Right atrium auricular region (tissue), 2 donors: ENCODE measurements around the gene CEP20. TPM values are rescaled to one million over a fixed set of nuclear protein-coding genes. Genes with fewer than 3 reads are reported as not detected.

Experiments
- DNase-seq: peaks from one replicate; pipeline ENCODE4 v3.0.0-alpha.2; 2019; ENCODE audit warnings: low spot score
- H3K27ac ChIP-seq, 2 donors: fragments of 200-600 bp; sonication (generic); 1 replicate in 1 of 2; 2 replicates in 1 of 2; pipeline ENCODE4 v1.5.1; 2016 to 2019
- H3K27me3 ChIP-seq, 2 donors: fragments of 200-600 bp; sonication (generic); one replicate each; pipeline versions ENCODE4 v1.5.1 to v1.6.0; 2017 to 2019
- H3K36me3 ChIP-seq: fragments of 200-600 bp; sonication (generic); one replicate; pipeline ENCODE4 v1.5.1; 2016
- H3K4me1 ChIP-seq, 2 donors: fragments of 200-600 bp; sonication (generic); one replicate each; pipeline versions ENCODE4 v1.5.1 to v1.6.0; 2017 to 2019
- H3K4me3 ChIP-seq, 2 donors: fragments of 200-600 bp; sonication (generic); 1 replicate in 1 of 2; 2 replicates in 1 of 2; pipeline ENCODE4 v1.5.1; 2017 to 2019; ENCODE audit warnings: mild to moderate bottlenecking in 1 of 2, moderate library complexity in 1 of 2
- H3K9me3 ChIP-seq, 2 donors: fragments of 200-600 bp; sonication (generic); one replicate each; pipeline ENCODE4 v1.5.1; 2019
- CTCF ChIP-seq, 2 donors: fragments of 200-600 bp; sonication (generic); IDR thresholded peaks; one replicate each; pipeline ENCODE4 v1.5.1; 2019; ENCODE audit warnings: antibody characterized with exemption in 2 of 2
- total RNA-seq, 2 donors: library from RNA; depleted of rRNA; stranded (reverse); fragments of >200 nt; gene quantifications; one replicate each; pipeline ENCODE4 v1.1.0, GENCODE V29; 2016

Gene CEP20
- total RNA-seq, 2 donors from 2014 or later: 20.1 to 35.9 TPM

- no peaks in the 10 kb centered on the region for H3K36me3 ChIP-seq
- H3K27me3 ChIP-seq: peaks cover 3 to 7% of the 10 kb centered on the region in 2 donors
- DNase-seq: no peak
- peaks cover 0 to 23% of the 10 kb centered on the region in 2 donors for H3K4me1 ChIP-seq
- TF ChIP-seq CTCF (IDR thresholded peaks at IDR 0.05): no peak
- no peaks in the 10 kb centered on the region for H3K9me3 ChIP-seq
- H3K27ac ChIP-seq: peak within 1 kb of the TSS; percentile 35 to 79
- peak within 1 kb of the TSS; percentile 46 to 47 for H3K4me3 ChIP-seq
Measured at GRCh38 chr16:15856901-15857698, 31.3 kb downstream of the CEP20 start, which contains the start of gene MYH11. MYH11 (minus strand) TSS chr16:15857028; CDS start chr16:15838252, 18,776 bp downstream.

- Histone ChIP-seq H3K27me3 (peaks cover 3 to 7% of the 10 kb centered on the region in 2 donors), H3K4me1 (peaks cover 0 to 23% of the 10 kb centered on the region in 2 donors), H3K9me3 (no peaks in the 10 kb centered on the region), H3K4me3 (peak overlapping the region; percentile 46 to 47), H3K36me3 (no peaks in the 10 kb centered on the region), H3K27ac (peak overlapping the region in 1 of 2 donors; percentile 79)
- DNase-seq: no peak
- no peak for TF ChIP-seq CTCF (IDR thresholded peaks at IDR 0.05)
Measured at GRCh38 chr16:15856182-15856581, 32.2 kb downstream of the CEP20 start.

- Histone ChIP-seq H3K4me3 (peak overlapping the region; percentile 7 to 46), H3K36me3 (no peaks in the 10 kb centered on the region), H3K4me1 (peaks cover 0 to 23% of the 10 kb centered on the region in 2 donors), H3K9me3 (no peaks in the 10 kb centered on the region), H3K27ac (peak overlapping the region in 1 of 2 donors; percentile 79), H3K27me3 (peaks cover 3 to 7% of the 10 kb centered on the region in 2 donors)
- DNase-seq: no peak
- no peak for TF ChIP-seq CTCF (IDR thresholded peaks at IDR 0.05)
Measured at GRCh38 chr16:15855704-15856003, 32.7 kb downstream of the CEP20 start.

- no peaks in the 10 kb centered on the region for H3K9me3 ChIP-seq
- peak overlapping the region in 1 of 2 donors; percentile 31 for H3K27ac ChIP-seq
- no peak for DNase-seq
Measured at GRCh38 chr16:15854906-15855703, 33.3 kb downstream of the CEP20 start.

GRCh38 chr16:15854061-15854460 is 34.3 kb downstream of the CEP20 start:
- Histone ChIP-seq H3K27ac (peak overlapping the region in 1 of 2 donors; percentile 14), H3K4me1 (peaks cover 0 to 23% of the 10 kb centered on the region in 2 donors), H3K27me3 (peaks cover 3 to 7% of the 10 kb centered on the region in 2 donors), H3K36me3 (no peaks in the 10 kb centered on the region), H3K9me3 (no peaks in the 10 kb centered on the region), H3K4me3 (no peak overlapping the region)
- TF ChIP-seq CTCF (IDR thresholded peaks at IDR 0.05): no peak
- no peak for DNase-seq

More at GRCh38 chr16:15854906-15855703, 33.3 kb downstream of the CEP20 start:
- H3K36me3 ChIP-seq: no peaks in the 10 kb centered on the region
- H3K27me3 ChIP-seq: peaks cover 3 to 7% of the 10 kb centered on the region in 2 donors
- H3K4me1 ChIP-seq: peaks cover 0 to 23% of the 10 kb centered on the region in 2 donors
- peak overlapping the region; percentile 7 to 46 for H3K4me3 ChIP-seq
- no peak for TF ChIP-seq CTCF (IDR thresholded peaks at IDR 0.05)
